Astrocyte of the hippocampus (primary cell): ENCODE data around the gene LINC00237.

Experiments
- DNase-seq: peaks from one replicate; pipeline ENCODE4 v3.0.0; 2011; ENCODE audit warnings: low read depth, low spot score

Gene LINC00237

GRCh38 chr20:21106171-21107017 lies at the start of gene LINC00237:
Gene LINC00237 (minus strand): TSS chr20:21106358.
- no peak for DNase-seq

GRCh38 chr20:21155268-21155667 lies 49.1 kb upstream of the LINC00237 start:
- DNase-seq = no peak

DNA sequence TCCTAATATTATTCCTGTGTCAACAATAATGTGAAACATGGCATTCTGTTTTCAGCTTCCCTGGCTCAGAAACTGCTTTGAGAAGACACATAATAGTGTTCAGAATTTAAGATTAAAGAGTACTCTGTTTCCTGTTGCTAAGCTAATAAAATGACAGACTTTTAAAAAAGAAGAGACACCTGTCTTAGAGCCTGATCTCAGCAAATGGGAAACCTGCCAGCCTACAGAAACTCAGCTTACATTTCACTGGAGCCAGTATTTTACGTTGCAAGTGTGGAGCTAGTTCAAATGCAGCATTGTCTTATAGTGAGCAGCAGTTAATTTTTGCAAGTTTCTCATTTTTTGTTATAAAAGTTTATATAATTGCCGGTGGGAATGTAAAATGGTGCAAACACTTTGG lies 48.5 kb upstream of the LINC00237 start:
- DNase-seq = no peak

GRCh38 chr20:21151791-21152190 lies 45.6 kb upstream of the LINC00237 start:
- DNase-seq = no peak

GRCh38 chr20:21149344-21149743 lies 43.2 kb upstream of the LINC00237 start:
- no peak for DNase-seq

GRCh38 chr20:21147593-21147992 lies 41.4 kb upstream of the LINC00237 start:
- DNase-seq = no peak

DNA sequence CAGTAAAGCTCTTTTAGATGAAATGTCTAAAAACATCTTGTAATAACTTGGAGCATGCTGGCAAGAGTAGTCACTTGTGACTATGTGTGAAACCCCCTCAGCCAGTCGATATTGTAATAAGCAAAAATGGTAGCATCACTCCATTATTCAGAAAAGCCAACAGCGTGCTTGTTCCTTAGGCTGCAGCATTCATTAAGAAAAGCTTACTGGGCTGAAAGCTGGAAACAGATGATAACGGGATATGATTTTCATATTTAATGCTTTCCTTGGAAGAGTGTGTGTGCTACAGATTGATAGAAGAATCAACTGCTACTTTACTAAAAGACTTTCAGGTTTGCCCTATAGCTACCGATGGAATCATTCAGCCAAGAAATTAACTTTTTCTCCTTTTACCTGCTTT lies 40.1 kb upstream of the LINC00237 start:
- DNase-seq = no peak

DNA sequence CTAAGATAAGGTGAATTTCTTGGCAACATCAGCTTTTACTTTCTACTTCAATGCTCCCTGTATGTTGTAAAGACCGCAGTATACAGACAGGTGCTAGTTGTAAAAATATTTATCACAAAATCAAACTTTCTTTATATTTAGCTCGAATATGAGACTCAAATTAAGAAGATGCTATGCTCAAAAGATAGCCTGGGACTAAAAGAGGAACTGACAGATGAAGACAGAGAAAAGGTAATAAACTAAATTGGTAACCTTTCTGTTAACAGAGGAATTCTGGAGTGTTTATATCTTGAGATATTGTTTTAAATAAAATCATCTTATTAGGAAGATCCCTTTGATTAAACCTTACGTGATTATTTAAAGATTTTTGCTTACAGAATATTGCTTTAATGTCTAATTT lies 39.3 kb upstream of the LINC00237 start:
- no peak for DNase-seq

DNA sequence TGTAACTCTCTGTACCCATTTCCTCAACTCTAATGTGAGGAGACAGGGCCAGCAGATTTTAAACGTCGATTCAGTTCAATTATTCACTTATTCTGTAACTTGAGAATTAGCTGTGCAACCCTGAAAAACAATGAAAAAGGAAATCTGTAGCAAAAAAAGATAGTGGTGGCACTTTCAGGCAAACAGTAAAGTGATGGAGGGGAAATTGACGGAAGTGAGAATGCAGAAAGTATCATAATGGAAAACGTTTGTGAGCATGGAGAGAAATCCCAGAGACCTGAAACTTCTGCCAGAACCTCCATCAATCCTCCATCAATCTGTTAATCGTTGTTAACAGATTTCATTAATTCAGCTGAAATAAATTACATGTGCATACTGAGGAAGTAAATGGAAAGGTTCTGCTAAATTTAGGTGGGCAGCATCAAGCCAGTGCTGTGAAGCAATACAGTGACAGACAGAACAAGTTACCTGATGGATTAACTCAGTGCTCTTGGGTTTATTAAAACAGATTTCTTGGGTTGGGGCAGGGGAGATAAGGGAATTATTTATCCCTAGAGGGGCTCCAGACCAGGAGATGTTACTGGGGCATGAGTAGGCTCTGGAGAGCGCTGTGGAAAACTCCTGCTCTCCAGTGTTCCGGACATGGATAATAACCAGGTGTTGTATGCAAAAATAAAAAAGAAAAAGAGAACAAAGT lies 37.2 kb upstream of the LINC00237 start:
- no peak for DNase-seq

GRCh38 chr20:21141825-21142224 lies 35.7 kb upstream of the LINC00237 start:
- DNase-seq = no peak

DNA sequence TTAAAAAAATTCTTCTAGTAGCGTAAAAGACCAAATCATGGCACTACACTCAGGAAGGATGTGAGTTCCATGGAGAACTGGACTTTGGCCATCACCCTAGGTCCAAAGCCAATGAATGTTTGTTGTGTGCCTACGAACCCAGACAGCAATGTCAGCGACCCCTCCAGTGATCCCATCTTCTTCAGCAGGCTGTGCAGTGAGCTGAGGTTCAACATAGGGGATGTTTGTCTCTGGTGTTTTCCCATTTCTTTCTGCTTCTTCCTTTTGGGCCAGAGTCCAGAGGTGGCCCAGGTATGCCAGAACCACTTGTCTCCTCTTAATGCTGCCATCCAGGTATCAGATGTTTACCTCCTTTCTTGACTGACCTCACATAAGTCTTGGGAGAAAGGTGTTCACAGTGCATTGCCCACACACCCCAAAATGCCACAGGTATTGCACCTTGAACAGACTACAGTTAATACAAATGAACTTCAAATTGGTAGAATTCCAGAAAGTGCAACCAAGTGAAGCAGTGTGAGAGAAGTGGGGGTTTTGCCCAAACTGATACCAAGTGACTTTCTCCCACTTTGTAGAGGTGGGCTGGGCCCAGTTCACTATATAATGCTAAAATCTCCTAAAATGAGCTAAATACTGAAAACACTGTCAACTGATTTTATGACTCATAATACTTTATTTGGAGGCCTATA lies 33.9 kb upstream of the LINC00237 start:
- no peak for DNase-seq

- DNase-seq = no peak
Observed at GRCh38 chr20:21137078-21137477, 30.9 kb upstream of the LINC00237 start.

- no peak for DNase-seq
Observed at GRCh38 chr20:21136015-21136732, 30.0 kb upstream of the LINC00237 start.

DNA sequence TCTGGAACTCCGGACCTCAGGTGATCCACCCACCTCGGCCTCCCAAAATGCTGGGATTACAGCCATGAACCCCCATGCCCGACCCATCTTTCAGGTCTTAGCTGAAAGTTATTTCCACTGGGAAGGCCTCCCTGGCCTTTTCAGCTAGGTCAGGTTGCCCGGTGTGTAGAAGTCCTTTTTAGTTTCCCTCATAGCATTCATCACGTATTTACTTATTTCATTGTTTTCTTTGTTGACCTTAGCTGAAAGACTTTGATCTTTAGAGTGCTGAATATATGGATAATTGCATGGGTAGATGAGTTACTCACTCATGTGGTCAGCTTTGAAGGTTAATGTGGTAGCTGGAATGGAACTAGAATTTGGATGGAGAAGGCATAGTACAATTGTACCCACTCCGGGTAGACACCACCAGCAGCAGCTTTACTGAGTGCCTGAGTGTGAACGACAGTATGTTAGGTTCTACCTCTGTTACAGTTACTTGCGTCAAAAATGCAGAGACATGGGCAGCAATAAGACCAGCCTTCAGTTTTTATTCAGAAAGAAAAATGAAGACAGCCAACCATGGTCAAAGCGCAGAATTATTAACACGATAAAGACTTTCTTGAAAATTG lies 28.8 kb upstream of the LINC00237 start:
- peak; percentile 50 for DNase-seq

GRCh38 chr20:21133917-21134622 lies 27.9 kb upstream of the LINC00237 start:
- no peak for DNase-seq

- no peak for DNase-seq
Observed at GRCh38 chr20:21133404-21133803, 27.2 kb upstream of the LINC00237 start.

DNA sequence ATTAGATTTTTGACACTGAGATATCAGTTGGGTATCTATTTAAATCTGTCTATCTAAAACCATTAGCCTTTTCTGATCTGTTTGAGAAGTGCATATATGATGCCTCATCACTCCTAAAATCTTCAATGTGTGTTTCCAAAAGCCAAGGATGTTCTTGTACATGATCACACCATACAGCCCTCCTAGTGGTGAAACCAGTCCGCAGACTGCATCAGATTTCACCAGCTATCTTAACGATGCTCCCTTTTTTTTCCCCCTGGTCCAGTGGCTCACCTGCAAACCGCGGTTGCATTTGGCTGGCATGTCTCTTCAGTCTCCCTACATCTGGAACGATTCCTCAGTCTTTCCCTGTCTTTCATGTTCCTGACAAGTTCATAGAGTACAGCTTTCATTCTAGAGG lies 23.7 kb upstream of the LINC00237 start:
- DNase-seq = no peak

- DNase-seq = no peak
Observed at GRCh38 chr20:21127201-21127981, 21.2 kb upstream of the LINC00237 start.

DNA sequence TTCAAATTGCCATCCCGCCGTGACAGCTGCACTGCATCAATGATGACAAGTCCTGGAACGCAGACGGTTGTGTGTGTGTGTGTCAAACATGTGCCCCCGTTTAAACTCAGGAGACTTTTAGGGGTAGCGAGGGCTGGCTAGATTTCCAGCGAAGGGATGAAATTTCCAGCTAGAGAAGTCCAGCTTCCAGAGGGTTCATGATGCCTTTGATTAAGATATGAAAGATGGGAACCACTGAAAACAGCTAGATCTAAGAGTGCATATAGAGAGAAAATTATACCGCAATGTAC lies 20.4 kb upstream of the LINC00237 start:
- no peak for DNase-seq
